Vagina (tissue), 2 donors: ENCODE results near the gene CSTB.

Source experiments
- CTCF ChIP-seq, 3 experiments: fragments of 450-650 bp in 2 of 3; fragments of 200-600 bp in 1 of 3; sonication (generic) in 1 of 3; IDR thresholded peaks; one replicate each; pipeline ENCODE4 v1.5.1; 2017 to 2019; ENCODE audit warnings: antibody characterized with exemption in 3 of 3, mild to moderate bottlenecking in 2 of 3, moderate library complexity in 2 of 3
- POLR2A ChIP-seq, 2 donors: fragments of 450-650 bp; IDR thresholded peaks; one replicate each; pipeline ENCODE4 v1.6.1; 2017; ENCODE audit warnings: antibody characterized with exemption in 2 of 2, mild to moderate bottlenecking in 2 of 2, moderate library complexity in 2 of 2
- POLR2AphosphoS5 ChIP-seq, 2 donors: sonication (generic); formaldehyde crosslinking; IDR thresholded peaks; one replicate each; pipeline ENCODE4 v1.9.0; 2017; ENCODE audit warnings: antibody characterized with exemption in 2 of 2, mild to moderate bottlenecking in 2 of 2, low read depth in 1 of 2; ENCODE audit not compliant: insufficient read depth in 1 of 2

- no peak for TF ChIP-seq CTCF (IDR thresholded peaks at IDR 0.05)
- TF ChIP-seq POLR2A (IDR thresholded peaks at IDR 0.05): no peak
- peak in 1 of 2 donors; percentile 43 for TF ChIP-seq POLR2AphosphoS5 (IDR thresholded peaks at IDR 0.05; ENCODE audit: insufficient read depth in 1 of 2, low read depth in 1 of 2)
Measured at GRCh38 chr21:43782431-43783097, 6.5 kb upstream of the CSTB start.
